Activated naive CD4-positive, alpha-beta T cell treated with anti-CD3 and anti-CD28 coated beads, Interleukin-2, amount 10 ng/mL, durations not matched to agents 7 days and 5 days (primary cell): ENCODE results near the gene MRPL17.
A peak's percentile ranks its signal among the peaks of the same experiment; 100 is the strongest.
"Not testable (repeated sequence)": the region's sequence is repeated elsewhere in the genome, so short reads cannot be mapped to it uniquely, and the experiment has no call there.

ENCODE experiments used
- CTCF ChIA-PET: fragments of 350-600 bp; sonication (Branson Sonifier 250); formaldehyde crosslinking; loops from one replicate; lab custom pipeline; 2021; ENCODE audit warnings: antibody characterized with exemption; lab: Charles Lee
- DNase-seq: peaks from one replicate; pipeline ENCODE4 v3.0.0-alpha.2; 2020
- H3K27ac Mint-ChIP-seq: one replicate; pipeline ENCODE4 v1.8.0; 2021; ENCODE audit warnings: mild to moderate bottlenecking, moderate library complexity, mixed read lengths
- H3K27me3 Mint-ChIP-seq: one replicate; pipeline ENCODE4 v1.8.0; 2021; ENCODE audit warnings: mild to moderate bottlenecking, mixed read lengths
- H3K36me3 Mint-ChIP-seq: one replicate; pipeline ENCODE4 v1.8.0; 2021; ENCODE audit warnings: mixed read lengths
- H3K4me1 Mint-ChIP-seq: one replicate; pipeline ENCODE4 v1.8.0; 2021; ENCODE audit warnings: mixed read lengths
- H3K4me3 Mint-ChIP-seq: one replicate; pipeline ENCODE4 v1.8.0; 2021; ENCODE audit warnings: mild to moderate bottlenecking, moderate library complexity, mixed read lengths
- H3K9me3 Mint-ChIP-seq: one replicate; pipeline ENCODE4 v1.8.0; 2021; ENCODE audit warnings: mixed read lengths

Gene MRPL17

GRCh38 chr11:6695377-6695776 lies 12.2 kb upstream of the MRPL17 start:
- no peak overlapping the region for H3K4me3 Mint-ChIP-seq
- no peaks in the 10 kb centered on the region for H3K27me3 Mint-ChIP-seq
- no peak for DNase-seq
- peaks cover 13% of the 10 kb centered on the region for H3K36me3 Mint-ChIP-seq
- no peak overlapping the region for H3K27ac Mint-ChIP-seq
- H3K4me1 Mint-ChIP-seq: peaks cover 30% of the 10 kb centered on the region
- CTCF ChIA-PET: interaction anchor here (0.7 to 2.1 kb wide), 8 partner anchors 11 to 249 kb away, joined by 3 to 18 read pairs (median 4); partner anchors contain the start of gene MRPL17
- no peaks in the 10 kb centered on the region for H3K9me3 Mint-ChIP-seq

- no peak for DNase-seq
- no peaks in the 10 kb centered on the region for H3K9me3 Mint-ChIP-seq
- CTCF ChIA-PET: interaction anchor here (1.1 to 1.3 kb wide), 4 partner anchors 11 to 89 kb away, joined by 3 to 4 read pairs (median 4); no protein-coding TSS in a partner anchor
- H3K36me3 Mint-ChIP-seq: peaks cover 13% of the 10 kb centered on the region
- peak overlapping the region; percentile 72 for H3K27ac Mint-ChIP-seq
- no peak overlapping the region for H3K4me3 Mint-ChIP-seq
- no peaks in the 10 kb centered on the region for H3K27me3 Mint-ChIP-seq
- peaks cover 30% of the 10 kb centered on the region for H3K4me1 Mint-ChIP-seq
These were observed 11.0 kb upstream of the MRPL17 start for GRCh38 chr11:6694229-6694535.

GRCh38 chr11:6693342-6694228 lies 10.4 kb upstream of the MRPL17 start:
- no peaks in the 10 kb centered on the region for H3K27me3 Mint-ChIP-seq
- peak overlapping the region; percentile 72 for H3K27ac Mint-ChIP-seq
- H3K4me1 Mint-ChIP-seq: peaks cover 30% of the 10 kb centered on the region
- no peaks in the 10 kb centered on the region for H3K9me3 Mint-ChIP-seq
- DNase-seq: peak; percentile 62
- H3K4me3 Mint-ChIP-seq: no peak overlapping the region
- CTCF ChIA-PET: interaction anchor here (1.1 to 1.3 kb wide), 4 partner anchors 12 to 89 kb away, joined by 3 to 4 read pairs (median 4); no protein-coding TSS in a partner anchor
- peaks cover 13% of the 10 kb centered on the region for H3K36me3 Mint-ChIP-seq

- CTCF ChIA-PET: interaction anchor here (0.9 to 1.2 kb wide), 2 partner anchors 12 to 161 kb away, joined by 3 to 4 read pairs; no protein-coding TSS in a partner anchor
- Mint-ChIP-seq H3K36me3 (peaks cover 7% of the 10 kb centered on the region), H3K27me3 (no peaks in the 10 kb centered on the region), H3K4me3 (no peak overlapping the region), H3K9me3 (no peaks in the 10 kb centered on the region), H3K27ac (no peak overlapping the region), H3K4me1 (peaks cover 30% of the 10 kb centered on the region)
- DNase-seq: no peak
These were observed 9.0 kb upstream of the MRPL17 start for GRCh38 chr11:6692128-6692527.

GRCh38 chr11:6690431-6691132 lies 7.4 kb upstream of the MRPL17 start:
- H3K4me1 Mint-ChIP-seq: peaks cover 24% of the 10 kb centered on the region
- H3K4me3 Mint-ChIP-seq, DNase-seq, CTCF ChIA-PET, H3K9me3 Mint-ChIP-seq, H3K36me3 Mint-ChIP-seq, H3K27me3 Mint-ChIP-seq, H3K27ac Mint-ChIP-seq: not testable (repeated sequence)

- H3K4me3 Mint-ChIP-seq: no peak overlapping the region
- DNase-seq: no peak
- CTCF ChIA-PET: interaction anchor here (0.8 to 1.4 kb wide), 2 partner anchors 70 to 157 kb away, joined by 3 to 4 read pairs; no protein-coding TSS in a partner anchor
- no peaks in the 10 kb centered on the region for H3K27me3 Mint-ChIP-seq
- H3K4me1 Mint-ChIP-seq: peaks cover 14% of the 10 kb centered on the region
- no peak overlapping the region for H3K27ac Mint-ChIP-seq
- no peaks in the 10 kb centered on the region for H3K9me3 Mint-ChIP-seq
- peaks cover 9% of the 10 kb centered on the region for H3K36me3 Mint-ChIP-seq
These were observed 4.7 kb upstream of the MRPL17 start for GRCh38 chr11:6687876-6688275.

GRCh38 chr11:6686006-6686405 lies 2.9 kb upstream of the MRPL17 start:
- Mint-ChIP-seq H3K9me3 (no peaks in the 10 kb centered on the region), H3K27me3 (no peaks in the 10 kb centered on the region), H3K4me1 (peaks cover 23% of the 10 kb centered on the region), H3K27ac (no peak overlapping the region), H3K36me3 (peaks cover 16% of the 10 kb centered on the region), H3K4me3 (no peak overlapping the region)
- CTCF ChIA-PET: interaction anchor here (7.9 kb wide), 1 partner anchor 81 kb away, joined by 66 read pairs; the partner anchor contains the start of genes ILK and RRP8
- DNase-seq: no peak

GRCh38 chr11:6684068-6684467 lies 928 bp upstream of the MRPL17 start:
- H3K4me3 Mint-ChIP-seq: peak overlapping the region; percentile 98

GRCh38 chr11:6682591-6682935 lies 577 bp downstream of the MRPL17 start:
- Mint-ChIP-seq H3K4me3 (peak overlapping the region; percentile 98), H3K9me3 (no peaks in the 10 kb centered on the region), H3K27ac (peak overlapping the region; percentile 96), H3K27me3 (no peaks in the 10 kb centered on the region), H3K36me3 (peaks cover 27% of the 10 kb centered on the region), H3K4me1 (peaks cover 29% of the 10 kb centered on the region)
- no peak for DNase-seq
- CTCF ChIA-PET: interaction anchor here (0.7 to 7.9 kb wide), 16 partner anchors 10 to 303 kb away, joined by 3 to 66 read pairs (median 8); partner anchors contain the start of genes ILK, RRP8 and TAF10

More at GRCh38 chr11:6684068-6684467, 928 bp upstream of the MRPL17 start:
- H3K9me3 Mint-ChIP-seq, DNase-seq, H3K27me3 Mint-ChIP-seq: not testable (repeated sequence)
- Mint-ChIP-seq H3K27ac (peak overlapping the region; percentile 96), H3K4me1 (peaks cover 29% of the 10 kb centered on the region), H3K36me3 (peaks cover 24% of the 10 kb centered on the region)
- CTCF ChIA-PET: interaction anchor here (0.9 to 7.9 kb wide), 15 partner anchors 11 to 305 kb away, joined by 3 to 66 read pairs (median 7); partner anchors contain the start of genes ILK, RRP8 and TAF10

GRCh38 chr11:6681949-6682348 lies 1.2 kb downstream of the MRPL17 start:
- peaks cover 29% of the 10 kb centered on the region for H3K4me1 Mint-ChIP-seq
- no peaks in the 10 kb centered on the region for H3K27me3 Mint-ChIP-seq
- peak overlapping the region; percentile 96 for H3K27ac Mint-ChIP-seq
- peak overlapping the region; percentile 98 for H3K4me3 Mint-ChIP-seq
- peak; percentile 34 for DNase-seq
- CTCF ChIA-PET: interaction anchor here (0.9 to 7.9 kb wide), 10 partner anchors 8 to 303 kb away, joined by 3 to 66 read pairs (median 4); partner anchors contain the start of genes ILK and RRP8
- H3K9me3 Mint-ChIP-seq: no peaks in the 10 kb centered on the region
- H3K36me3 Mint-ChIP-seq: peaks cover 27% of the 10 kb centered on the region

GRCh38 chr11:6681505-6681904 lies 1.6 kb downstream of the MRPL17 start:
- Mint-ChIP-seq H3K36me3 (peaks cover 27% of the 10 kb centered on the region), H3K4me1 (peaks cover 29% of the 10 kb centered on the region), H3K27ac (no peak overlapping the region), H3K9me3 (no peaks in the 10 kb centered on the region), H3K27me3 (no peaks in the 10 kb centered on the region), H3K4me3 (peak overlapping the region; percentile 98)
- CTCF ChIA-PET: interaction anchor here (0.9 to 7.9 kb wide), 10 partner anchors 8 to 303 kb away, joined by 3 to 66 read pairs (median 4); partner anchors contain the start of genes ILK and RRP8
- DNase-seq: no peak

- H3K4me3 Mint-ChIP-seq: no peak overlapping the region
- no peaks in the 10 kb centered on the region for H3K9me3 Mint-ChIP-seq
- peaks cover 28% of the 10 kb centered on the region for H3K36me3 Mint-ChIP-seq
- DNase-seq: no peak
- H3K27me3 Mint-ChIP-seq: no peaks in the 10 kb centered on the region
- H3K4me1 Mint-ChIP-seq: peaks cover 45% of the 10 kb centered on the region
- CTCF ChIA-PET: interaction anchor here (1.0 kb wide), 1 partner anchor 64 kb away, joined by 3 read pairs; no protein-coding TSS in a partner anchor
- H3K27ac Mint-ChIP-seq: no peak overlapping the region
These were observed 6.1 kb downstream of the MRPL17 start for GRCh38 chr11:6677018-6677417.

- H3K4me1 Mint-ChIP-seq: peaks cover 51% of the 10 kb centered on the region
- peaks cover 19% of the 10 kb centered on the region for H3K36me3 Mint-ChIP-seq
- no peaks in the 10 kb centered on the region for H3K27me3 Mint-ChIP-seq
- DNase-seq: no peak
- CTCF ChIA-PET: no interaction called here
- no peaks in the 10 kb centered on the region for H3K9me3 Mint-ChIP-seq
- no peak overlapping the region for H3K27ac Mint-ChIP-seq
- H3K4me3 Mint-ChIP-seq: no peak overlapping the region
These were observed 8.3 kb downstream of the MRPL17 start for GRCh38 chr11:6674862-6675261.

GRCh38 chr11:6674219-6674597 lies 8.9 kb downstream of the MRPL17 start:
- no peak for DNase-seq
- Mint-ChIP-seq H3K9me3 (no peaks in the 10 kb centered on the region), H3K36me3 (peaks cover 17% of the 10 kb centered on the region), H3K4me3 (no peak overlapping the region), H3K4me1 (peaks cover 53% of the 10 kb centered on the region), H3K27ac (peak overlapping the region; percentile 57), H3K27me3 (no peaks in the 10 kb centered on the region)
- CTCF ChIA-PET: interaction anchor here (0.8 to 3.4 kb wide), 3 partner anchors 8 to 62 kb away, joined by 3 to 16 read pairs (median 3); partner anchors contain the start of gene MRPL17
